Left lung (tissue), 10 donors: Measurements from ENCODE around the gene SLC23A2. TPM values are rescaled to one million over a fixed set of nuclear protein-coding genes. Genes with fewer than 3 reads are reported as not detected.
A peak's percentile ranks its signal among the peaks of the same experiment; 100 is the strongest.

Experiments
- ATAC-seq: fragments of 200-7000 bp; cut with Tn5 transposase; one replicate; pipeline ENCODE4 v1.9.1; 2020; ENCODE audit warnings: moderate library complexity
- DNase-seq, 4 donors: peaks; one replicate each; pipeline ENCODE4 v3.0.0-alpha.2; 2013 to 2020
- H3K27ac ChIP-seq, 2 donors: fragments of 200-600 bp; sonication (generic) in 1 of 2; one replicate each; pipeline versions ENCODE4 v1.5.0 to v1.8.0; 2020 to 2021
- H3K27me3 ChIP-seq, 2 donors: fragments of 200-600 bp; sonication (generic) in 1 of 2; one replicate each; pipeline versions ENCODE4 v1.5.0 to v1.8.0; 2020 to 2021
- H3K36me3 ChIP-seq, 2 donors: fragments of 200-600 bp; sonication (generic) in 1 of 2; one replicate each; pipeline versions ENCODE4 v1.5.0 to v1.8.0; 2020 to 2021
- H3K4me1 ChIP-seq, 2 donors: fragments of 200-600 bp; one replicate each; pipeline ENCODE4 v1.8.0; 2021
- H3K4me3 ChIP-seq, 2 donors: fragments of 200-600 bp; sonication (generic) in 1 of 2; one replicate each; pipeline versions ENCODE4 v1.5.0 to v1.8.0; 2020 to 2021; ENCODE audit warnings: mild to moderate bottlenecking in 1 of 2
- H3K9me3 ChIP-seq, 2 donors: fragments of 200-600 bp; sonication (generic) in 1 of 2; one replicate each; pipeline versions ENCODE4 v1.5.0 to v1.8.0; 2020 to 2021
- CTCF ChIP-seq, 2 donors: fragments of 200-600 bp; sonication (generic) in 1 of 2; IDR thresholded peaks; one replicate each; pipeline versions ENCODE4 v1.5.0 to v1.8.0; 2021; ENCODE audit warnings: antibody characterized with exemption in 2 of 2
- intact Hi-C, 2 donors: fragments of 100-400 bp; cut with DNase I; formaldehyde crosslinking; loops; one replicate each; pipeline versions ENCODE4 v1.11.2 to v1.14.2; 2022
- polyA plus RNA-seq, 6 donors: library from polyadenylated mRNA; unstranded; fragments of 120-200 nt; gene quantifications; one replicate each; pipeline ENCODE4 v1.2.1, GENCODE V29; 2013; ENCODE audit not compliant: insufficient read length in 6 of 6
- total RNA-seq, 2 donors: library from RNA; stranded (reverse); fragmentation: NEBNext Ultra II Directional; extraction: Animal tissue kit (Norgen Biotek cat#: 25700); gene quantifications; one replicate each; pipeline ENCODE4 v1.2.1, GENCODE V29; 2021
- donor health status: DM: no; HTN: yes; CAD: no.
- donor health status: DM: no; HTN: no; CAD: no.

SLC23A2 gene
- total and polyA plus RNA-seq, 8 donors = 15.8 to 27.1 (median 25.9) TPM

GRCh38 chr20:5003626-5004025, 2.3 kb upstream of the SLC23A2 start:
- TF ChIP-seq CTCF (IDR thresholded peaks at IDR 0.05) = no peak
- ATAC-seq = no peak
- Histone ChIP-seq H3K4me1 (peaks cover 6 to 35% of the 10 kb centered on the region in 2 donors), H3K27ac (no peak overlapping the region), H3K9me3 (no peaks in the 10 kb centered on the region), H3K27me3 (no peaks in the 10 kb centered on the region), H3K36me3 (no peaks in the 10 kb centered on the region), H3K4me3 (no peak overlapping the region)
- intact Hi-C loops = no loop called here
- no peak for DNase-seq

- Histone ChIP-seq H3K27ac (no peak overlapping the region), H3K4me3 (peak overlapping the region; percentile 45 to 84), H3K36me3 (no peaks in the 10 kb centered on the region), H3K9me3 (no peaks in the 10 kb centered on the region), H3K27me3 (no peaks in the 10 kb centered on the region), H3K4me1 (peaks cover 6 to 37% of the 10 kb centered on the region in 2 donors)
- intact Hi-C loops = no loop called here
- DNase-seq (no peak), ATAC-seq (no peak)
- TF ChIP-seq CTCF (IDR thresholded peaks at IDR 0.05) = no peak
Measured at GRCh38 chr20:5002077-5002413, 735 bp upstream of the SLC23A2 start.

GRCh38 chr20:5000263-5001173, 792 bp downstream of the SLC23A2 start:
- H3K27ac ChIP-seq = no peak overlapping the region

GRCh38 chr20:4999788-5000187, 1.5 kb downstream of the SLC23A2 start:
- Histone ChIP-seq H3K4me1 (peaks cover 6 to 37% of the 10 kb centered on the region in 2 donors), H3K27ac (no peak overlapping the region), H3K36me3 (no peaks in the 10 kb centered on the region), H3K9me3 (no peaks in the 10 kb centered on the region), H3K4me3 (peak overlapping the region in 1 of 2 donors; percentile 84), H3K27me3 (no peaks in the 10 kb centered on the region)
- ATAC-seq (no peak), DNase-seq (no peak)
- intact Hi-C loops = no loop called here
- TF ChIP-seq CTCF (IDR thresholded peaks at IDR 0.05) = no peak

More at GRCh38 chr20:5000263-5001173, 792 bp downstream of the SLC23A2 start:
- ATAC-seq (peak; percentile 58), DNase-seq (peak in 2 of 4 donors; percentile 68 to 85)
- H3K9me3 ChIP-seq = no peaks in the 10 kb centered on the region
- peaks cover 6 to 37% of the 10 kb centered on the region in 2 donors for H3K4me1 ChIP-seq
- intact Hi-C loops = no loop called here
- no peaks in the 10 kb centered on the region for H3K27me3 ChIP-seq
- no peak for TF ChIP-seq CTCF (IDR thresholded peaks at IDR 0.05)
- H3K4me3 ChIP-seq = peak overlapping the region; percentile 75 to 84
- H3K36me3 ChIP-seq = no peaks in the 10 kb centered on the region

- Histone ChIP-seq H3K27me3 (no peaks in the 10 kb centered on the region), H3K4me1 (peaks cover 6 to 37% of the 10 kb centered on the region in 2 donors), H3K27ac (no peak overlapping the region), H3K9me3 (no peaks in the 10 kb centered on the region), H3K36me3 (no peaks in the 10 kb centered on the region), H3K4me3 (no peak overlapping the region)
- ATAC-seq (no peak), DNase-seq (no peak)
- intact Hi-C loops = no loop called here
- TF ChIP-seq CTCF (IDR thresholded peaks at IDR 0.05) = no peak
Measured at GRCh38 chr20:4998160-4998651, 3.1 kb downstream of the SLC23A2 start.
